ENCODE measurements around the gene NFKBIE. TPM values are rescaled to one million over a fixed set of nuclear protein-coding genes. Genes with fewer than 3 reads are reported as not detected.

NFKBIE gene
- total and polyA plus RNA-seq, 2 of the 13 experiments (the other 11 are each of a cell fraction or from before 2014, with no cell fraction given) = 6.7 to 14.5 TPM

GRCh38 chr6:44245912-44246662 is 19.3 kb downstream of the NFKBIE start (continued):
- TF ChIP-seq ZBTB40 (IDR thresholded peaks at IDR 0.05) (no peak), ZBTB40 (CRISPR knock-in tag; IDR thresholded peaks at IDR 0.05) (0 out of 2 replicates have a peak, but pooled peaks have one; percentile 63), PAX8 (CRISPR knock-in tag; IDR thresholded peaks at IDR 0.05; ENCODE audit: borderline replicate concordance) (no peak), BORCS8-MEF2B (CRISPR knock-in tag; IDR thresholded peaks at IDR 0.05) (no peak; the same call in 1 of the 2 replicates), SNAPC5 (CRISPR knock-in tag; IDR thresholded peaks at IDR 0.05; ENCODE audit: borderline replicate concordance) (peak; percentile 50; the same call in 1 of the 2 replicates), TBL1XR1 (IDR thresholded peaks at IDR 0.05; ENCODE audit: borderline replicate concordance, low read length, partially characterized antibody) (no peak), KLF11 (CRISPR knock-in tag; IDR thresholded peaks at IDR 0.05) (peak; percentile 64; the same call in 1 of the 2 replicates), SMAD9 (CRISPR knock-in tag; IDR thresholded peaks at IDR 0.05) (0 out of 2 replicates have a peak, but pooled peaks have one; percentile 80), ZBTB25 (CRISPR knock-in tag; IDR thresholded peaks at IDR 0.05) (peak; percentile 68; the same call in 1 of the 2 replicates), JUND (CRISPR knock-in tag; IDR thresholded peaks at IDR 0.05) (0 out of 2 replicates have a peak, but pooled peaks have one; percentile 19), ZNF580 (CRISPR knock-in tag; IDR thresholded peaks at IDR 0.05; ENCODE audit: borderline replicate concordance, low read depth) (no peak; the same call in 1 of the 2 replicates), BHLHE40 (IDR thresholded peaks at IDR 0.05; ENCODE audit: low read length) (0 out of 2 replicates have a peak, but pooled peaks have one; percentile 38), NFRKB (IDR thresholded peaks at IDR 0.05) (no peak), CCAR2 (optimal IDR thresholded peaks at IDR 0.05; ENCODE audit: low read depth, low read length) (no peak), SYNCRIP (IDR thresholded peaks at IDR 0.05; ENCODE audit: insufficient read depth, low read depth, low read length) (no peak), IKZF4 (CRISPR knock-in tag; IDR thresholded peaks at IDR 0.05; ENCODE audit: borderline replicate concordance, low read depth, not compliant biosample characterization) (peak; percentile 85), SIN3B (IDR thresholded peaks at IDR 0.05; ENCODE audit: low read length) (no peak), U2AF1 (optimal IDR thresholded peaks at IDR 0.05; ENCODE audit: low read depth, low read length) (no peak), ZBTB7B (CRISPR knock-in tag; IDR thresholded peaks at IDR 0.05) (peak; percentile 95)

Measured in HepG2 (cell line).